Measurements from ENCODE around the gene COL17A1.

COL17A1 gene

DNA sequence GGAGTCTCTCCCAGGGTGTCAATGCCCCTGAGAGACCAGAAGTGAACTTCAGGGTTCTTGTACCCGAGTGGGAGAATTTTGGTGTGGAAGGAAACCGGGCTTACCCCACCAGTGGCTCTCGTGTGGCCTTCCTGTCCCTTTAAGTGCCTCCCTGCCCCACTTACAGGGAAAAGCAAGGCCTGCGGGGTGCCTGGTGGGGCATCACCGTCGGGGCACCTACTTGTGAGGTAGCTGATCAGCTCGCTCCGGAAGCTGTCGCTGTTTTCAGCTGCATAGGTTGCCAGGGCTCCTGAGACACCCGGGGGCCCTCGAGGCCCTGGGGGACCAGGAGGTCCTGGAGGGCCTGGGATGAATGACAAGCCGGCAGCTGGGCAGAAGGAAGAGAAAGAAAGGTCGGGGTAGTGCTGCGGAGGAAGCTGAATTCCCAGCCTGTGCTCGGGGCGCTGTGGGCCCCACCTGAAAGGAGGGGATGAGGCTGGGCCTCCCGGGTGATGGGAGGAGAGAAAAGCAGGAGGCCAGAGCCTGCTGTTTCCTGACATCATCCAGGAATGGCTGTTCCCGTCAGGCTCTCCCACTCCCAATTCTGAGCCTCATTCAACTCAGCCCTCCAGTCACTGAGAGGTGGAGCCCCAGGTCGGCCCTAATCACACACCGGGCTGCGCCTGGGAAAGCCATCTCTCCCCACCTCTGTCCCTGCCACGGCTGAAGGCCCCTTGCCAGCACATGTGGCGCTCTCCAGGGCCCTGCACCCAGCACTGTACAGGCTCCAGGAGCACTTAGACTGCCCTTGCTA lies 51.1 kb downstream of the COL17A1 start:
- Histone ChIP-seq H3K27ac (no peak overlapping the region), H3K4me3 (no peak overlapping the region)
- TF ChIP-seq, protein P1, sequence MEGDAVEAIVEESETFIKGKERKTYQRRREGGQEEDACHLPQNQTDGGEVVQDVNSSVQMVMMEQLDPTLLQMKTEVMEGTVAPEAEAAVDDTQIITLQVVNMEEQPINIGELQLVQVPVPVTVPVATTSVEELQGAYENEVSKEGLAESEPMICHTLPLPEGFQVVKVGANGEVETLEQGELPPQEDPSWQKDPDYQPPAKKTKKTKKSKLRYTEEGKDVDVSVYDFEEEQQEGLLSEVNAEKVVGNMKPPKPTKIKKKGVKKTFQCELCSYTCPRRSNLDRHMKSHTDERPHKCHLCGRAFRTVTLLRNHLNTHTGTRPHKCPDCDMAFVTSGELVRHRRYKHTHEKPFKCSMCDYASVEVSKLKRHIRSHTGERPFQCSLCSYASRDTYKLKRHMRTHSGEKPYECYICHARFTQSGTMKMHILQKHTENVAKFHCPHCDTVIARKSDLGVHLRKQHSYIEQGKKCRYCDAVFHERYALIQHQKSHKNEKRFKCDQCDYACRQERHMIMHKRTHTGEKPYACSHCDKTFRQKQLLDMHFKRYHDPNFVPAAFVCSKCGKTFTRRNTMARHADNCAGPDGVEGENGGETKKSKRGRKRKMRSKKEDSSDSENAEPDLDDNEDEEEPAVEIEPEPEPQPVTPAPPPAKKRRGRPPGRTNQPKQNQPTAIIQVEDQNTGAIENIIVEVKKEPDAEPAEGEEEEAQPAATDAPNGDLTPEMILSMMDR (IDR thresholded peaks at IDR 0.05), result no peak
- DNase-seq (ENCODE audit: low spot score), result no peak

GRCh38 chr10:104033966-104034365 lies 51.7 kb downstream of the COL17A1 start:
- H3K27ac ChIP-seq, result no peak overlapping the region
- DNase-seq (ENCODE audit: low spot score), result no peak
- TF ChIP-seq, protein P1 (IDR thresholded peaks at IDR 0.05), result no peak
- H3K4me3 ChIP-seq, result no peak overlapping the region

- no peak for DNase-seq (ENCODE audit: low spot score)
- Histone ChIP-seq H3K4me3 (no peak overlapping the region), H3K27ac (no peak overlapping the region)
- TF ChIP-seq, protein P1 (IDR thresholded peaks at IDR 0.05), result no peak
Measured at GRCh38 chr10:104033401-104033930, 52.2 kb downstream of the COL17A1 start.

- TF ChIP-seq, protein P1 (IDR thresholded peaks at IDR 0.05), result no peak
- no peak overlapping the region for H3K4me3 ChIP-seq
- H3K27ac ChIP-seq, result no peak overlapping the region
- no peak for DNase-seq (ENCODE audit: low spot score)
Measured at GRCh38 chr10:104032144-104032775, 53.4 kb downstream of the COL17A1 start.

DNA sequence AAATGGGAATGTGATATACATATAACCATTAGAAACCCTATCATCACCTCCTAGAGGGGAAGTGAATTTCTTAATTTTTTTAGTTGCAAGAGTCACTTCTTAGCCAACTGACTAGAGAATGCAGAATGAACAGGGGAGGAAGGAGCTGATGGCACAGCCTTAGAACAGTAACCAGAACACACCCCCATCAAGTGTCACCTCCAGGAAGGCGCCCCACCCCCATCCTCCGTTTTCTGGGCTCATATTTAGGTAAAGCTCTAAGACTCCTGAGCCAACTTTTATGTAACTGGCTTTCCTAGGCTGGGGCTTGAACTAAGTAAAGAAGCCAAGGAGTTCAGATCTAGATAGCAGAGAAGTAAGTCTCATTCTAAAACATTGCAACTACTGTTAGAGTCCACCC lies 54.0 kb downstream of the COL17A1 start:
- Histone ChIP-seq H3K27ac (no peak overlapping the region), H3K4me3 (no peak overlapping the region)
- DNase-seq (ENCODE audit: low spot score), result no peak
- TF ChIP-seq, protein P1 (IDR thresholded peaks at IDR 0.05), result no peak

DNA sequence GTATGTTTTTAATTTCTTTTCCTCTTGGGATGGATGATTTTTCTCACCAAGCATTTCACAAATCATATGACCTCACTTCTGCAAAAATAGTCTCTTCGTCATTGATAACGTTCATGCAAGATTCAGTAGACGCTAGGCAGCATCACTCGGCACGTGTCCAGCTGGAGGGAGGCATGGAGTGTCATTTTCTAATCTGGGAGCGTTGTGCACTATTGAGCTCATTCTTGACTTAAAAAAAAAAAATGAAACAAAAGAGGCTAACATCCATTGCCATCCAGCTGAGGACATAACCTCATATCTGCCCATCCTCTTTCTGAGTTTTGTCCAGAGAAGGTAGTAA lies 56.2 kb downstream of the COL17A1 start:
- Histone ChIP-seq H3K4me3 (no peak overlapping the region), H3K27ac (no peak overlapping the region)
- TF ChIP-seq, protein P1 (IDR thresholded peaks at IDR 0.05), result no peak
- DNase-seq (ENCODE audit: low spot score), result no peak
